GM21423 (cell line): Measurements from ENCODE around the gene ZDHHC24.

Source experiments
- ATAC-seq: cut with Tn5 transposase; IDR thresholded peaks from one replicate; pipeline ENCODE4 v1.9.1; 2021; ENCODE audit warnings: mild to moderate bottlenecking, moderate library complexity; ENCODE audit not compliant: unreplicated experiment

ZDHHC24 gene

DNA sequence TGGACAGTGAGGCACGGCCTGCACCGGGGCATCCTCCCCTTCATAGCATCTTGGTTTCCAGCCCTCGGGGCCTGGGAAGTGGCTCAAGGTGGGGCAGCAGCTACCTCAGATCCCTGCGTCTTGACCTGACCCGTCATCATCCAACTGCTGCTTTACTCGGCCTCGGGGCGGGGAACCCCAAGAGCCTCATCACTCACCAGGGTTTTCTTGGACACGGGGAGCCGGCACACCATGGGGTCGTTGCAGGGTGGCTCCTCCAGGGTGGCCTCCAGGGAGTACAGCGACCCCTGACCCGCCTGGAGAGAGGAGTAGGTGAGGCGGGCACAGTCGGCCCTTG, 21.9 kb upstream of the ZDHHC24 start:
- ATAC-seq, result no peak

DNA sequence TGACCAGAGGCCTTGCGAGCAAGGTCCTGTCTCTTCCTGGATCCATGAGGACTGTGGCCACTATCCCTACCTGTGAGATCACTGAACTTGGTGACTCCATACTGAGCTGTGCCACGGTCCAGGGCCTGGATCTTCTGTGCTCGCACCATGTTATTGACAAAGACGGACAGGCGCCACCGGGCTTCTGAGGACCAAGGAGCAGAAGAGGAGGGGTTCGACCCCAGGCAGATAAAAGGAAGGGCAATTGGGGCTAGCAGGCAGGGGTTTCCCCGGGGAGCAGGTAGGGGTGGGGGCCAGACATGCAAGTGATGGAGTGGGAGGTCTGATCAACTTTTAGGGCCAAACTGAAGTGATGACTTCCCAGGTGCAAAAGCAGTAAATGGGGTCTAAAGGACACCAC, 20.4 kb upstream of the ZDHHC24 start:
- no peak for ATAC-seq

DNA sequence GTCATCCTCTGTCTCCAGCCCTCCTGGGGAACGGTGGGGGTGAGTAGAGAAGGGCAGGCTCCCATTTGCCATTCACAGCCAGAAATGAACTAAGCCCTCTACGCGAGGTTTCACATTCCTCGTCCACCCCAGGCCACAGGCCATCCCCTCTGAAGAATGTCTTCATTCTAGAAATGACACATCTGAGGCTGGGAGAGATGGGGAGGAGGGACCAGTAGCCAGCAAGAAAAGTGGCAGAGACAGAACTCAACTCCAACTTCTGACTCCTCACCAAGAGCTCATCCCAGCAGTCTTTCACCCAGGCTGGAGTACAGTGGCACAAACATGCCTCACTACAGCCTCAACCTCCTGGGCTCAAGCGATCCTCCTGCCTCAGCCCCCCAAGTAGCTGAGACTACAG, 19.1 kb upstream of the ZDHHC24 start:
- no peak for ATAC-seq

DNA sequence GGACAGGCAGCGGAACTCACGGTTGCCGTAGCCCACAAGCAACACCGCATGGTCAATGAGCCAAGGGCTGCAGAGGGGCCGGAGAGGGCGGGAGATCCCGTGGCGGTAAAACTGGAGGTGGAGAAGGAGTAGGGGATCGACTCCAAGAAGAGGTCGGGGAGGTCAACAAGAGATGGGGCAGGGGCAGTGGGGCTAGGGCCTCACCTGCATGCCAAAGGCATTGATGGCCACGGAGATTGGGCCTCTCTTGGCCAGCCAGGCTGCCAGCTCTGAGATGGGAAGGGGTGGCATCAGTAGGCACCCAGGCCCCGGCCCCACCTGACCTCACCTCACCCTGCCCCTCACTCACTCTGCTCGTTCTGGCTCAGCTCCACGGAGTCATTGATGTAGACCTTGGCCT, 18.7 kb upstream of the ZDHHC24 start:
- ATAC-seq, result no peak

DNA sequence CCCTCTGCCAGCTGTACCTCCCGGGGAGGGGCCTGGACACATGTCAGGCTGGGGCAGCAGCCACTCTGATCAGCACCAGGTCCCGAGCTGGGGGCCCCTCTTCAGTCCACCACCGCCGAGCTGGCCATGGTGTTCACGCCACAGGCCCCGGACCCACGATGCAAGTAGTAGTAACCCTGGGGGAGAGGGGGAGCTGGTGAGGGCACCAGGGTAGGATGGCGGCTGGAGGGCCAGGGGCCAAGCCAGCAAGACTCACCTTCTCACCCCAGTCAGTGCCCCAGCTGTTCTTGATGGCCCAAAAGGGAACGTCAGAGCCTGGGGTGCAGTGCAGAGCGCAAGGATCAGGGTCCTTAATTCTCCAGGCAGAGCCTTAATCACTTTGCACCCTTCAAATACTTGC, 18.0 kb upstream of the ZDHHC24 start:
- no peak for ATAC-seq

DNA sequence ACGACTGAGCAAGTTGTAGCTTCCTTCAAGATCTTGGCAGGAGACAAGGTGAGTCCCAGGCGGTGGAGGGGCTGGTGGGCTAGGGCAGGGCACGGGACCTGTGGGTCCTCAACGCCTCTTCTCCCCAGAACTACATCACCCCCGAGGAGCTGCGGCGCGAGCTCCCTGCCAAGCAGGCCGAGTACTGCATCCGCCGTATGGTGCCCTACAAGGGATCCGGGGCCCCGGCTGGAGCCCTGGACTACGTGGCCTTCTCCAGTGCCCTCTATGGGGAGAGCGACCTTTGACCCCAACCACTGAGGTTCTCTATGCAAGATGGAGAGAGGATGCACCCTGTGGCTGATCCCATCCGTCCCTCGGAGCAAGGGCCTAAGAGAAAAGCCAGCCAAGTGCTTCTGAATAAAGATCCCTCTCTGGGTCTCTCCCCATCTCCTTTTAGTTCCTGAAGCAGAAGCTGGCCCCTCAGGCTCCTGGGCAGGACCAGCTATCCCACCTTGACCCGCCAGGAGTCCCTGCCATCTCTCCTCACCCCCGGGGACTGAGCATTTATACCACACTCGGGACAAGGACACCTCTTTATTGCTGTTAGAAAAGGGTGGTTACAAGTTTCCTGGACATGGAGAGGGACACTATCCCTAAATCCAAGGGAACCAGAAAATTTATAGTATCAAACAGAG, 17.2 kb upstream of the ZDHHC24 start:
- ATAC-seq, result no peak

DNA sequence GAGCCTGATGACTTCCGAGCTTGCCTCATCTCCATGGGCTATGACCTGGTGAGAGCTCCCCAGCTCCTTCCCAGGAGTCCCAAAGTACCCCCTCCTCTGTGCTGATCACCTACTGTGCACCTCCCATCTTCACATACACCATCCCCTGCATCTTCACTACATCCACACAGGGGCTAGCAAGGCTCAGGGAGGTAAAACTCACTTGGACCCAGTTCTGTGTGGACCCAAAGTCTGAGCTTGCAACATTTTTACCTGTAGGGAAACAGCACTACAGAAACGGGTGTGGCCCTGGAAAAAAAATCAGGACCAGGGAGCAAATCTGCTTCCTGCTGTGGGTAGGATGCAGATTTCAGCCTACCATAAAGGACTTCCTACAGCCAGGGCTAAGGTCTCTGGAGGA, 16.4 kb upstream of the ZDHHC24 start:
- ATAC-seq, result no peak

DNA sequence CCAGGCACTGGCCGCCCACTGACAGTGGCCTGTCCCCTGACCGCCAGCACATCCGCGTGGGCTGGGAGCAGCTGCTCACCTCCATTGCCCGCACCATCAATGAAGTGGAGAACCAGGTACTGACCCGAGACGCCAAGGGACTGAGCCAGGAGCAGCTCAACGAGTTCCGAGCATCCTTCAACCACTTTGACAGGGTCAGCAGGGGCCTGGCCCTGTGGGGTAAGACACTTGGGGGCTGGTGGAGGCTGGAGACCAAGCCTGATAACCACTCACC, 16.1 kb upstream of the ZDHHC24 start:
- no peak for ATAC-seq

DNA sequence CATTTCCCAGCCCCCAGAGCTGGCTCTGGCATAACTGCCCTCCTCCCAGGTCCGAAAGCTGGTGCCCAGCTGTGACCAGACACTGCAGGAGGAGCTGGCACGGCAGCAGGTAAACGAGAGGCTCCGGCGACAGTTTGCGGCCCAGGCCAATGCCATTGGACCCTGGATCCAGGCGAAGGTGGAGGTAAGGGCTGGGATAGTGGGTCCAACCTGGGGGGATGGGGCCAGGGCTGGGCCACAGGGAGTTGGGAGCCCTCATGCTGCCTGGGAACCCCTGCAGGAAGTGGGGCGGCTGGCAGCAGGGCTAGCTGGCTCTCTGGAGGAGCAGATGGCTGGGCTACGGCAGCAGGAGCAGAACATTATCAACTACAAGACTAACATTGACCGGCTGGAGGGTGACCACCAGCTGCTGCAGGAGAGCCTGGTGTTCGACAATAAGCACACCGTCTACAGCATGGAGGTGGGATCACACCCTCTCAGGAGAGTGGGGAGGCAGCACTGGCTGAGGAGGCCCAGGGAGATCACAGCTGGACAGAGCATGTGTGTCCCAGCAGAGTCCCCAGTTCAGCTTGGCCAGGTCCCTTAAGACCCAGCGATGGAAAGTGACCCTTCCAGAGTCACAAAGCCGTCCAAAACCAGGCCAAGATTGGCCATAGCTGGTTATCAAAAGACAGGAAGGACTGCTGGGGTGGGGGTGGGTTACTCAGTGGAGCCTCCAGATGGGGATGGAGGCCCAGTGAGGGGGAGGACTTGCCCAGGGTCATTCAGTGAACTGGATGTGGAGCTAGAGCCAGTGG, 15.5 kb upstream of the ZDHHC24 start:
- ATAC-seq, result no peak

DNA sequence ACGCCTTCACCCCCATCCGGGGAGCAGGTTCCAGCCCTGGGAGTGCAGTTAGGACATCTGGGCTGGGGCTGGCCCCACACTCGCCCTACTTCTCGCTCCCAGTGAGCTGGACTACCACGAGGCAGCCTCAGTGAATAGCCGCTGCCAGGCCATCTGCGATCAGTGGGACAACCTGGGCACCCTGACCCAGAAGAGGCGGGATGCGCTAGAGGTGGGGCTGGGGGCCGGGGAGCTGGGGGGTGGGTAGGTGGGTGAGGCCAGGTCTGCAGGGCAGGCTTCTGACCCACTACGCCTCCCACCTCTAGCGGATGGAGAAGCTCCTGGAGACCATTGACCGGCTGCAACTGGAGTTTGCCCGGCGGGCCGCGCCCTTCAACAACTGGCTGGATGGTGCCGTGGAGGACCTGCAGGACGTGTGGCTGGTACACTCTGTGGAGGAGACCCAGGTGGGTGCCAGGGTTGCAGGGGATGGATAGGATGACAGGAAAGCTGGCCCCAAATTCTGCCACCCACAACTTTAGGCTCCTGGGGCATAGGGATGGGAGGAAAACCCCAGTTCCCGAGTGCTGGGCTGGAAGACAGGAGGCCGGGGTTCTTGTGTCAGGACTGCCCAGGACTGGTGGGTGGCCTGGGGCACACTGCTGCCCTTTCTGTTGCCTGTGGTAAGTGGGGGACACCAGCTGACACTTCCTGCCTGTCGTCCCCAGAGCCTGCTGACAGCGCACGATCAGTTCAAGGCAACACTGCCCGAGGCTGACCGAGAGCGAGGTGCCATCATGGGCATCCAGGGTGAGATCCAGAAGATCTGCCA, 14.2 kb upstream of the ZDHHC24 start:
- no peak for ATAC-seq

DNA sequence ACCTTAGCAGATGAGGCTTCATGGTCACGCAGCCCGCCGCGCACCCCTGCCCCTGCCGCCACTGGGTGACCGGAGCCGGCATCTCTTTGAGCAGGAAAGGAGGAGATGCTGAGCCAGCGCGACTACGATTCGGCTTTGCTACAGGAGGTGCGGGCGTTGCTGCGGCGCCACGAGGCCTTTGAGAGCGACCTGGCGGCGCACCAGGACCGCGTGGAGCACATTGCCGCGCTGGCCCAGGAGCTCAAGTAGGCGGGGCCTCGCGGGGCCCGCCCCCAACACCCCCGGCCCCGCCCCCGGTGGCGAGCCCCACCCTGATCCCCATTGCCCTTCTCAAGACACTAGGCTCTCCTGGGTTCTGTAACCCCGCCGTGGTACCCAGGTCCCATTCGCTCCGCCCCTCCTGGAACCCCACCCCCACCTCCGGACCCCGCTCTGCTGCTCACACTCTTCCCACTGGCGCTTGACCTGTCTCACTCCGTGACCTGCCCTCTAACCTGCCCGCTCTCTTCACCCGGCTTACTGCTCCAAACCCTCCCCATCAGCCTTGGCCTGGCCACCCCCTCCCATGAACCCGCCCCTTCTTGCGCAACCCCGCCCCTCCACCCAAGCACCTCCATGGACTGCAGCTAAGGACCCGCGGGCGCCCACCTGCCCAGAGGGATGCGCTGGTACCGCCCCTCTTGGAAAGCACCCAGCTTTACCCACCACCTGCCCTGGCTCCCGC, 13.5 kb upstream of the ZDHHC24 start:
- no peak for ATAC-seq

DNA sequence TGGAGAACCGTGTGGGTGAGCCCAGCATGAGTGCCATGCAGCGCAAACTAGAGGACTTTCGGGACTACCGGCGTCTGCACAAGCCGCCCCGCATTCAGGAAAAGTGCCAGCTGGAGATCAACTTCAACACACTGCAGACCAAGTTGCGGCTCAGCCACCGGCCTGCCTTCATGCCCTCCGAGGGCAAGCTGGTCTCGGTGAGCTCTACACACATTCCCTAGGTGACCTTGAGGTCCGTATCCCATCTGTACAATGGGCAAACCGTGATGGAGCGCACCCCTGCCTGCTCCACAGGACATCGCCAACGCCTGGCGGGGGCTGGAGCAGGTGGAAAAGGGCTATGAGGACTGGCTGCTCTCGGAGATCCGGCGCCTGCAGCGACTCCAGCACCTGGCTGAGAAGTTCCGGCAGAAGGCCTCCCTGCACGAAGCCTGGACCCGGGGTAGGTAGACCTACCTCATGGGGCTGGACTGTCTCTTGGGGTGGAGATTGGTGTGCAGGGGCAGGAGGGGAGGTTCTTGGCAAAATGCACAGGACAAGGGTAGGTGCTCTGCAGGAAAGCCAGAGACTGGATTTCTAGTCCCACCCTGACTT, 12.0 kb upstream of the ZDHHC24 start:
- no peak for ATAC-seq

DNA sequence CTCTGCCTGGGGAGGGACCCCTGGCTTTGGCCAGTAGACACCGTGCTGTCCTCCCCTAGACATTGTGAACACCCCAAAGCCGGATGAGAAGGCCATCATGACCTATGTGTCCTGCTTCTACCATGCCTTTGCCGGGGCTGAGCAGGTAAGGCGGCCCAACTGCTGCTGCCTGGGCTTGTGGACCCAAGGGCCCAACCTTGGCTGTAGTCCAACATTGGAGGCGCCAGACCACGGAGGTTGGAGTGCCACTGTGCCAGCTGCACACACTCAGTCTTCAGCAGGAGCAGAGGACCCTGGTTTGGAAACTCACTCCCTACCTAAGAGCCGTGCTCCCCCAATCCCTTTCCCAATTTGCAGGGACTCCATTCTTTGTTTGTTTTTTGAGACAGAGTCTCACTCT, 10.2 kb upstream of the ZDHHC24 start:
- no peak for ATAC-seq

DNA sequence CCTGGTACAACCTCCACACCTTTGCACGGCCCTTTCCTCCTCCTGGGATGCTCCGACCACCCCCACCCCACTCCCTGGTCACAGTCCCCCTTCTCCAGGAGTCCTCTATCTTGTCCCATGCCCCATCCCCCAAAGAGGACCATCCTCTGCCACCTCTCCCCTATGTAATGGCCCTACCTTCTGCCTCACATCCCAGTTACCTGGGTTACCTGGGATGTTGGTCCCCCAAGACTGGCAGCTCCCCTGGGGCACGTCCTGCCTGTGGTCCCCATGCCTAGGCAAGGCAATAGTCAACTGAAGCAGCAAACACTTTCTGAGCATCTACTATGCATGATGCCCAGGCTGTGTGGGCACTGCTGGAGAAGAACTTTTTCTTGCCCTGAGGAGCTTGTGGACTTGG, 9.6 kb upstream of the ZDHHC24 start:
- no peak for ATAC-seq

DNA sequence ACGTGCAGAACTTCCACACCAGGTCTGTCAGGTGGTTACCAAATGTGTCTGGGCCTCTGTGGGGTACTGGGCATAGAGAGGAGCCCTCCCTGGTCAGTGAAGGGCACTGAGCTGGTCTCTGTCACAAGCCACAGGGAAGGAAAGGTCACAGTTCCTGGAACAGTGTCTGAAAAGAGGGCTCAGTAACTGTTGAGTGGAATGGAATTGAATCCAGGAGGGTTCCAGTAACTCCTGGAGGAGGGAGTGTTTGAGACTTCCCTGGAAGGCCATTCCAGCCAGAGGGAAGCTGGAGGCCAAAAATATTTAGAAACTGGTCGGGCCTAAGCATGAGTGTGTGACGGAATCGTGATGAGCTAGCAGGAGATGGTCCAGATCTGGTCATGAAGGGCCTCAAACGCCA, 8.8 kb upstream of the ZDHHC24 start:
- ATAC-seq, result no peak

DNA sequence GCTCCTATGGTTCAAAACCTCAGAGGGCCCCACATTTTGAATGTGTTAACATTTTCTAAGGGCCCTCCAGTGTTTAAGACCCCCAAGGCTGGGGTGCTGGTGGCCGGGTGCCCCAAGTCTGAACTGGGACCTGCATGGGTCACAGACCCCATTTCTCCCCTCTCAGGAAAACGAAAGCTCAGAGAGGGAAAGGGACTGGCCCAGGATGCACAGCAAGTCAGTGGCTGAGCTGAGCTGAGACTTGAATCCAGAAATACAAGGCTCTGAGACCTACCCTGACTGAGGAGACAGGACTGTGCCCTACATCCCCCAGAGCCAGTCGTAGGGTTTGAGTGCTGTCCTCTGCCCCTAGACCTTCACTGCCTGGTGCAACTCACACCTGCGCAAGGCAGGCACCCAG, 5.0 kb upstream of the ZDHHC24 start:
- no peak for ATAC-seq

DNA sequence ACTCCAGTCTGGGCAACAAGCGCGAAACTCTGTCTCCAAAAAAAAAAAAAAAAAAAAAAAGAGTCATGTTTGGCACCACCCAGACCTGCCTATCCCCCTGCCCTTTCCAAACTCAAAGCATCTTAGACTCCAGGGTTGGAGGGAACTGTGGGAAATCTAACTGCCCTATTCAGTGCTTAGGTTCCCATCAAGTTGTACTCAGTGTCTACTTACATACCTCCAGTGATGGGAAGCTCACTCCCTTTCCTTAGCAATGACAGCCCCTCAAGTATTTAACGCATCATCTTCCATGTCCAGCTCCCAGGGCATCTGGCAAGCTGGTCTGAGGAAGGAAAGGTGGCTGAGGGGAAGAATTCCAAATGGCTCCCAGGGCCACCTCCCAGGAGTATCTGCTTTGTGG, 3.8 kb upstream of the ZDHHC24 start:
- no peak for ATAC-seq

DNA sequence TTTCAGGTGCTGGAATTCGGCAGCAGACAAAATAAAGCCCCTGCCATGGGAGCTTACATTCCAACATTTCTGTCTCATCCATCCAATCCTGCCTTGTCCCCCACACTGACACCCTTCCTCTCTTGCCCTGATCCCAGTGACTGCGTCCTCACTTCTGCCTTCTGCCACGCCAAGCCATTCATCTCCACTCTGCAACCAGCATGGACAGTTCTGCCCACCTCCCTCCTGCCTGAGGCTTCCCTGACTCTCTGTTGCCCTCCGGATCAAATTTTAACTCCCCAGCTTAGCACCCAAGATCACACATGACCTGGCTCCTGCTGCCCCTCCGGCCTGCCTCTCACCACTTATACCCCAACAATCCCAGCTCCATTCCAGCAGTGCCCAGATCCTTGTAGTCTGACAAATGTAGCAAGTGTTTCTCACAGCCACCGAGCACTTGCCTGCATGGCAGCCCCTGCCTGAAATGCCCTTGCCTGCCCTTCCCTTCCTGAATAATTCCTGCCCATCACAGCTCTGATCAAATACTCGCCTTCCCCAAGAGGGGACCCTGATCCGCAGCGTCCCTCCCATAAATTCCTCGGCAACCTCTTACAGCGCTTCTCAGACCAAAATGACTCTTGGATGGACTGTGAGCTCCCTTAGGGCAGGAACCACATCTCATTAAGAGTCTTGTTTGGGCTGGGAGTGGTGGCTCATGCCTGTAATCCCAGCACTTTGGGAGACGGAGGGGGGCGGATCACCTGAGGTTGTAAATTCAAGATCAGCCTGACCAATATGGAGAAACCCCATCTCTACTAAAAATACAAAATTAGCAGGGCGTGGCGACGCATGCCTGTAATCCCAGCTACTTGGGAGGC, 3.2 kb upstream of the ZDHHC24 start:
- ATAC-seq, result no peak

DNA sequence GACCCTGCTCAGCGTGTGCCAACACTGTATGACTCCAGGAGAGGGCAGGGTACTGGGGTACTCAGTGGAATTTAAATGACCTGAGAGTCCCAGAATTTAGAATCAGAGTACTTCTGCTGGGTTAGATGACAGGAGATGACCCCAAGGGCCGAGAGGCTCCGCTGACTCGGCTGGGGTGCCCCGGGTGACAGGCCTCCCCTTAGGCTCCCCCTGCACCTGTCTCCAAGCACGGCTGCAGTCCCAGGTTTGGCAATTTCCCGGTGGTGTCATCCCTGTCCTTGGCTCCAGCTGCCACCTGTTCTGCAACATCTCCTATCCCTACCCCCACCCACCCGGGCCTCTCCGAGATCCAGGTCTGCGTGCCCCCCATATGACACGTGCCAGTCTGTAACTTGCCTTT, 2.2 kb upstream of the ZDHHC24 start:
- ATAC-seq, result no peak

DNA sequence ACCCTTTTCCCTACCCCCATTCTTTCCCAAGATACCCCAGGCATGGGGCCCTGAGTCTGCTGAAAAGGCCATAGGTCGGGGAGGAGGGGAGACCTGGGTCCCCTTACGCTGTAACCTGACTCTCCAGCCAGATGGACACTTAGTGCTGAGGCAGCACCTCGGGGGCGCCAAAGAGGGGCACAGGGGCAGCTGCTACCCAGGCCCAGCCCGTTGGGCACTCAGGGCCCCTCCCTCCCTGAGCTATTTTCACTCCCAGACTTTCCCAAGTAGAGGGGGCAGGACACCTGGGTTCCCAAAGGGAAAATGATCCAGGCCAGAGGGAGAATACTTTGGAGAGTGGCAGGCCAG, 1.8 kb upstream of the ZDHHC24 start:
- ATAC-seq, result no peak
